WTC11 (cell line): Measurements from ENCODE around the gene NYAP1. TPM values are rescaled to one million over a fixed set of nuclear protein-coding genes. Genes with fewer than 3 reads are reported as not detected.

ENCODE experiments used
- ATAC-seq: fragments of 200-7000 bp; cut with Tn5 transposase; 2 replicates; pipeline ENCODE4 v1.10.0; 2021; ENCODE audit warnings: mild to moderate bottlenecking, moderate library complexity
- CTCF ChIA-PET: fragments of 300-600 bp; sonication (Branson Sonifier 250); formaldehyde crosslinking; loops from one replicate; lab custom pipeline; 2021; ENCODE audit warnings: antibody characterized with exemption; lab: Charles Lee
- POLR2A ChIA-PET: fragments of 350-600 bp; sonication (Branson Sonifier 250); formaldehyde crosslinking; loops from one replicate; lab custom pipeline; 2021; ENCODE audit warnings: antibody characterized with exemption; lab: Charles Lee
- DNase-seq: peaks from one replicate; pipeline ENCODE4 v3.0.0; 2021; ENCODE audit warnings: low spot score
- H3K27ac Mint-ChIP-seq: 2 replicates; pipeline ENCODE4 v1.8.0; 2021; ENCODE audit warnings: mixed read lengths
- H3K27me3 Mint-ChIP-seq: 2 replicates; pipeline ENCODE4 v1.8.0; 2021; ENCODE audit warnings: low read depth, mild to moderate bottlenecking, moderate library complexity, mixed read lengths
- H3K36me3 Mint-ChIP-seq: 2 replicates; pipeline ENCODE4 v1.8.0; 2021; ENCODE audit warnings: mixed read lengths
- H3K4me1 Mint-ChIP-seq: 2 replicates; pipeline ENCODE4 v1.8.0; 2022; ENCODE audit warnings: mixed read lengths
- H3K4me3 Mint-ChIP-seq: 2 replicates; pipeline ENCODE4 v1.8.0; 2021; ENCODE audit warnings: mild to moderate bottlenecking, moderate library complexity, mixed read lengths
- H3K9me3 Mint-ChIP-seq: 2 replicates; pipeline ENCODE4 v1.8.0; 2021; ENCODE audit warnings: mixed read lengths
- AFF4 ChIP-seq: sonication (generic); formaldehyde crosslinking; IDR thresholded peaks from 2 replicates; pipeline ENCODE4 v1.8.1; 2023; ENCODE audit warnings: mild to moderate bottlenecking, missing genetic modification reagents, borderline replicate concordance
- ATF3 ChIP-seq: sonication (generic); formaldehyde crosslinking; conservative IDR thresholded peaks from 2 replicates; pipeline ENCODE4 v1.8.1; 2022; ENCODE audit warnings: mild to moderate bottlenecking, missing genetic modification reagents
- CBFB ChIP-seq: sonication (generic); formaldehyde crosslinking; IDR thresholded peaks from 2 replicates; pipeline ENCODE4 v1.8.1; 2022; ENCODE audit warnings: mild to moderate bottlenecking, low read depth, missing genetic modification reagents
- FOXP1 ChIP-seq: sonication (generic); formaldehyde crosslinking; IDR thresholded peaks from 2 replicates; pipeline ENCODE4 v1.8.0; 2022; ENCODE audit warnings: missing genetic modification reagents, mild to moderate bottlenecking, moderate library complexity, borderline replicate concordance
- IRF1 ChIP-seq: sonication (generic); formaldehyde crosslinking; IDR thresholded peaks from 2 replicates; pipeline ENCODE4 v1.8.0; 2023; ENCODE audit warnings: missing genetic modification reagents
- IRF2 ChIP-seq: sonication (generic); formaldehyde crosslinking; IDR thresholded peaks from 2 replicates; pipeline ENCODE4 v1.8.0; 2022; ENCODE audit warnings: low read depth, missing genetic modification reagents, borderline replicate concordance
- MAX ChIP-seq: sonication (generic); formaldehyde crosslinking; IDR thresholded peaks from 2 replicates; pipeline ENCODE4 v1.8.0; 2022; ENCODE audit warnings: mild to moderate bottlenecking, missing genetic modification reagents
- MLX ChIP-seq: sonication (generic); formaldehyde crosslinking; IDR thresholded peaks from 2 replicates; pipeline ENCODE4 v1.8.1; 2023; ENCODE audit warnings: mild to moderate bottlenecking, missing genetic modification reagents, moderate library complexity
- NFATC4 ChIP-seq: fragments of 250-450 bp; sonication (Bioruptor Pico); IDR thresholded peaks from 2 replicates; pipeline ENCODE4 v1.9.0; 2021; ENCODE audit warnings: mild to moderate bottlenecking
- NR3C1 ChIP-seq: sonication (generic); formaldehyde crosslinking; conservative IDR thresholded peaks from 2 replicates; pipeline ENCODE4 v1.8.1; 2023; ENCODE audit warnings: low read depth, mild to moderate bottlenecking, missing genetic modification reagents
- SOX15 ChIP-seq: fragments of 250-450 bp; sonication (Bioruptor Pico); IDR thresholded peaks from 2 replicates; pipeline ENCODE4 v1.9.0; 2021; ENCODE audit warnings: mild to moderate bottlenecking
- STAT6 ChIP-seq: sonication (generic); formaldehyde crosslinking; conservative IDR thresholded peaks from 2 replicates; pipeline ENCODE4 v1.8.1; 2023; ENCODE audit warnings: mild to moderate bottlenecking, low read depth, missing genetic modification reagents, moderate library complexity
- TP53 ChIP-seq: sonication (generic); formaldehyde crosslinking; IDR thresholded peaks from 2 replicates; pipeline ENCODE4 v1.8.1; 2023; ENCODE audit warnings: mild to moderate bottlenecking, missing genetic modification reagents
- USF1 ChIP-seq: sonication (generic); formaldehyde crosslinking; IDR thresholded peaks from 2 replicates; pipeline ENCODE4 v1.8.0; 2022; ENCODE audit warnings: mild to moderate bottlenecking, missing genetic modification reagents
- USF2 ChIP-seq: sonication (generic); formaldehyde crosslinking; IDR thresholded peaks from 2 replicates; pipeline ENCODE4 v1.8.1; 2023; ENCODE audit warnings: mild to moderate bottlenecking, missing genetic modification reagents, moderate library complexity
- ZNF121 ChIP-seq: sonication (generic); formaldehyde crosslinking; IDR thresholded peaks from 2 replicates; pipeline ENCODE4 v1.8.0; 2023; ENCODE audit warnings: missing genetic modification reagents
- ZNF232 ChIP-seq: sonication (generic); formaldehyde crosslinking; IDR thresholded peaks from 2 replicates; pipeline ENCODE4 v1.8.0; 2022; ENCODE audit warnings: mild to moderate bottlenecking, missing genetic modification reagents
- ZNF416 ChIP-seq: fragments of 250-450 bp; sonication (Bioruptor Pico); IDR thresholded peaks from 2 replicates; pipeline ENCODE4 v1.9.0; 2021; ENCODE audit warnings: mild to moderate bottlenecking, inconsistent platforms
- ZNF423 ChIP-seq: fragments of 250-450 bp; sonication (Bioruptor Pico); IDR thresholded peaks from 2 replicates; pipeline ENCODE4 v2.1.2; 2022; ENCODE audit warnings: mild to moderate bottlenecking, moderate library complexity
- ZSCAN18 ChIP-seq: fragments of 250-450 bp; sonication (Bioruptor Pico); IDR thresholded peaks from 2 replicates; pipeline ENCODE4 v2.1.2; 2022; ENCODE audit warnings: mild to moderate bottlenecking, moderate library complexity
- total RNA-seq: library from RNA; stranded (reverse); gene quantifications from 3 replicates; pipeline ENCODE4 v1.2.3, GENCODE V29; 2021

NYAP1 gene
- total RNA-seq, 1 experiment from 2014 or later = 6.7 TPM

GRCh38 chr7:100483090-100483721, 521 bp upstream of the NYAP1 start (continued):
- TF ChIP-seq AFF4 (CRISPR knock-in tag) (no peak), ZNF416 (CRISPR knock-in tag) (no peak), TP53 (CRISPR knock-in tag) (0 out of 2 replicates have a peak, but pooled peaks have one; percentile 41), MLX (CRISPR knock-in tag) (no peak), IRF1 (CRISPR knock-in tag) (no peak), SOX15 (CRISPR knock-in tag) (no peak), USF2 (CRISPR knock-in tag) (0 out of 2 replicates have a peak, but pooled peaks have one; percentile 18), ZNF232 (CRISPR knock-in tag) (no peak), CBFB (CRISPR knock-in tag) (peak; percentile 28; the same call in 1 of the 2 replicates), ATF3 (CRISPR knock-in tag) (no peak), MAX (CRISPR knock-in tag) (no peak), ZNF121 (CRISPR knock-in tag) (no peak), ZNF423 (CRISPR knock-in tag) (peak; percentile 77; the same call in 1 of the 2 replicates), FOXP1 (CRISPR knock-in tag) (peak; percentile 64; the same call in 1 of the 2 replicates), ZSCAN18 (CRISPR knock-in tag) (no peak)

GRCh38 chr7:100484673-100485045, 932 bp downstream of the NYAP1 start:
- TF ChIP-seq IRF2 (CRISPR knock-in tag) (no peak), NFATC4 (no peak), STAT6 (no peak), USF1 (CRISPR knock-in tag) (no peak), NR3C1 (CRISPR knock-in tag) (no peak)
- TF ChIP-seq, all 79 proteins: peak for 0
- H3K27me3 Mint-ChIP-seq = no peaks in the 10 kb centered on the region
- ChIA-PET POLR2A (no interaction called here), CTCF (interaction anchor here (1.1 kb wide), 1 partner anchor 15 kb away, joined by 7 read pairs; no protein-coding TSS in a partner anchor)
- ATAC-seq (no peak), DNase-seq (no peak)
- no peak overlapping the region for H3K27ac Mint-ChIP-seq
- peaks cover 30% of the 10 kb centered on the region for H3K4me1 Mint-ChIP-seq
- H3K9me3 Mint-ChIP-seq = no peaks in the 10 kb centered on the region
- peak overlapping the region; percentile 73 for H3K4me3 Mint-ChIP-seq
- H3K36me3 Mint-ChIP-seq = no peaks in the 10 kb centered on the region
